GM03348 (cell line): ENCODE results near the gene UAP1L1.
A peak's percentile ranks its signal among the peaks of the same experiment; 100 is the strongest.
"Not testable (repeated sequence)": the region's sequence is repeated elsewhere in the genome, so short reads cannot be mapped to it uniquely, and the experiment has no call there.

ENCODE experiments used
- DNase-seq: peaks from one replicate; pipeline ENCODE4 v3.0.0; 2012; ENCODE audit warnings: low spot score

Gene UAP1L1

GRCh38 chr9:137056739-137057415, 20.4 kb upstream of the UAP1L1 start:
- no peak for DNase-seq

GRCh38 chr9:137057545-137057944, 19.8 kb upstream of the UAP1L1 start:
- DNase-seq = no peak

GRCh38 chr9:137058521-137059234, 18.6 kb upstream of the UAP1L1 start:
- DNase-seq = no peak

GRCh38 chr9:137062384-137062783, 14.9 kb upstream of the UAP1L1 start:
- DNase-seq = no peak

- DNase-seq = not testable (repeated sequence)
Measured at GRCh38 chr9:137062798-137063197, 14.5 kb upstream of the UAP1L1 start.

GRCh38 chr9:137063311-137064026, 13.8 kb upstream of the UAP1L1 start:
- no peak for DNase-seq

- peak; percentile 85 for DNase-seq
Measured at GRCh38 chr9:137064027-137064879, 13.1 kb upstream of the UAP1L1 start.

- no peak for DNase-seq
Measured at GRCh38 chr9:137064880-137065164, 12.5 kb upstream of the UAP1L1 start.

- DNase-seq = no peak
Measured at GRCh38 chr9:137065336-137065967, 11.9 kb upstream of the UAP1L1 start.

- no peak for DNase-seq
Measured at GRCh38 chr9:137066096-137066861, 11.0 kb upstream of the UAP1L1 start.

- DNase-seq = peak; percentile 86
Measured at GRCh38 chr9:137067860-137068538, 9.3 kb upstream of the UAP1L1 start.

- DNase-seq = no peak
Measured at GRCh38 chr9:137068539-137069507, 8.5 kb upstream of the UAP1L1 start.

- no peak for DNase-seq
Measured at GRCh38 chr9:137069508-137070091, 7.7 kb upstream of the UAP1L1 start.

GRCh38 chr9:137070201-137070905, 7.0 kb upstream of the UAP1L1 start, which contains the start of gene SAPCD2:
Gene SAPCD2, minus strand, starts transcription at chr9:137070557. Its CDS starts 97 bp downstream, at chr9:137070460.
- peak; percentile 96 for DNase-seq

GRCh38 chr9:137070906-137071275, 6.4 kb upstream of the UAP1L1 start:
- no peak for DNase-seq

GRCh38 chr9:137071282-137071681, 6.0 kb upstream of the UAP1L1 start:
- DNase-seq = no peak

- no peak for DNase-seq
Measured at GRCh38 chr9:137073992-137074399, 3.3 kb upstream of the UAP1L1 start.

GRCh38 chr9:137074657-137075274, 2.6 kb upstream of the UAP1L1 start:
- no peak for DNase-seq
